Fibroblast of mammary gland (primary cell): ENCODE data around the gene TRAPPC10.
A peak's percentile ranks its signal among the peaks of the same experiment; 100 is the strongest.

Experiments used
- DNase-seq: peaks from one replicate; pipeline ENCODE4 v3.0.0-alpha.2; 2010; ENCODE audit warnings: low read depth
- H3K4me3 ChIP-seq: 2 replicates; pipeline ENCODE4 v1.5.1; 2011; ENCODE audit warnings: low read depth, mild to moderate bottlenecking, low read length, moderate library complexity; ENCODE audit not compliant: control insufficient read depth
- TF ChIP-seq, protein P1 (sequence below): conservative IDR thresholded peaks from 2 replicates; pipeline ENCODE4 v1.5.1; 2011; ENCODE audit warnings: low read depth, low read length, inconsistent platforms; ENCODE audit not compliant: control insufficient read depth, insufficient read depth

Gene TRAPPC10

GRCh38 chr21:44011123-44011522 is 986 bp upstream of the TRAPPC10 start:
- TF ChIP-seq, protein P1, sequence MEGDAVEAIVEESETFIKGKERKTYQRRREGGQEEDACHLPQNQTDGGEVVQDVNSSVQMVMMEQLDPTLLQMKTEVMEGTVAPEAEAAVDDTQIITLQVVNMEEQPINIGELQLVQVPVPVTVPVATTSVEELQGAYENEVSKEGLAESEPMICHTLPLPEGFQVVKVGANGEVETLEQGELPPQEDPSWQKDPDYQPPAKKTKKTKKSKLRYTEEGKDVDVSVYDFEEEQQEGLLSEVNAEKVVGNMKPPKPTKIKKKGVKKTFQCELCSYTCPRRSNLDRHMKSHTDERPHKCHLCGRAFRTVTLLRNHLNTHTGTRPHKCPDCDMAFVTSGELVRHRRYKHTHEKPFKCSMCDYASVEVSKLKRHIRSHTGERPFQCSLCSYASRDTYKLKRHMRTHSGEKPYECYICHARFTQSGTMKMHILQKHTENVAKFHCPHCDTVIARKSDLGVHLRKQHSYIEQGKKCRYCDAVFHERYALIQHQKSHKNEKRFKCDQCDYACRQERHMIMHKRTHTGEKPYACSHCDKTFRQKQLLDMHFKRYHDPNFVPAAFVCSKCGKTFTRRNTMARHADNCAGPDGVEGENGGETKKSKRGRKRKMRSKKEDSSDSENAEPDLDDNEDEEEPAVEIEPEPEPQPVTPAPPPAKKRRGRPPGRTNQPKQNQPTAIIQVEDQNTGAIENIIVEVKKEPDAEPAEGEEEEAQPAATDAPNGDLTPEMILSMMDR: no peak
- H3K4me3 ChIP-seq: peak overlapping the region; percentile 66
- DNase-seq: no peak

DNA sequence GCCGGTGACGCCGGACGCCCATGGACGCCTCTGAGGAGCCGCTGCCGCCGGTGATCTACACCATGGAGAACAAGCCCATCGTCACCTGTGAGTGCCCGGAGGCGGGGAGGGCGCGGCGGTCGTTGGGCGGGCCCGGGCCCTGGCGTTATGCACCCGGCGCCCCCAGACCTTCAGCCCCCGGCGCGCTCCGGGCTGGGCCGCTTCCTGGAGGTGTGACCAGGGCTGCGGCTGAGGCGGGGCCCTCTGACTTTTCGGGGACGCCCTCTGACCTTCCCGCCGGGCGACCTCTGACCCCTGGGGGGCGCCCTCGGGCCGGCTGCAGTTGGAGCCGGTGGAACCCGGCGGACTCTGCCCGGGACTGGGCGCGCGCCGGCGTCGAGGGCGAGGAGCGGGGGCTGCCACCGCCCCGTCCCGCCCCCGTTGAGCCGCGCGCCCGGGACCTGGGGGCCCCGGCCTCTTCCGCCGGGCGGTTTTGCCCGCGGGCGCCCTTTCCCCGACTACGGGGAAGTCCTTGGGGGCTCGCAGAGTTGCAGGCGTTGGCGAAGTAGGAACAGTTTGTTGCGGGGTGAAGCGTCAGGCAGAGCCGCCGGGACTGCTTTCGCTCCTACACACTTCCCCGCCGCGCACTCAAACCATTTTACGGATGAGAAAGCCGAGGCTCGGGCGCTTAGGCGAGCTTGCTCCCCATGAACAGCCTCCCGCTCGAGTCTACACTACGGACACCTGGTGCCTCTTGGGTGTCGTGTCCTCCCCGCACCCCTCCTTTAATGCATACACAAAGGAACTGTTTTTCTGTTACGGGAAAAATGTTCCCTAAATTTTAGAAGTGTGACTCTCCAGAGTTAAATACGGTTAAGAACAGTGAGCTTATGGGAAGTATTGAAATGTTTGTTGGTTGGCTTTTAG is 618 bp downstream of the TRAPPC10 start:
- peak overlapping the region; percentile 72 for H3K4me3 ChIP-seq
- no peak for DNase-seq
- TF ChIP-seq, protein P1: no peak

DNA sequence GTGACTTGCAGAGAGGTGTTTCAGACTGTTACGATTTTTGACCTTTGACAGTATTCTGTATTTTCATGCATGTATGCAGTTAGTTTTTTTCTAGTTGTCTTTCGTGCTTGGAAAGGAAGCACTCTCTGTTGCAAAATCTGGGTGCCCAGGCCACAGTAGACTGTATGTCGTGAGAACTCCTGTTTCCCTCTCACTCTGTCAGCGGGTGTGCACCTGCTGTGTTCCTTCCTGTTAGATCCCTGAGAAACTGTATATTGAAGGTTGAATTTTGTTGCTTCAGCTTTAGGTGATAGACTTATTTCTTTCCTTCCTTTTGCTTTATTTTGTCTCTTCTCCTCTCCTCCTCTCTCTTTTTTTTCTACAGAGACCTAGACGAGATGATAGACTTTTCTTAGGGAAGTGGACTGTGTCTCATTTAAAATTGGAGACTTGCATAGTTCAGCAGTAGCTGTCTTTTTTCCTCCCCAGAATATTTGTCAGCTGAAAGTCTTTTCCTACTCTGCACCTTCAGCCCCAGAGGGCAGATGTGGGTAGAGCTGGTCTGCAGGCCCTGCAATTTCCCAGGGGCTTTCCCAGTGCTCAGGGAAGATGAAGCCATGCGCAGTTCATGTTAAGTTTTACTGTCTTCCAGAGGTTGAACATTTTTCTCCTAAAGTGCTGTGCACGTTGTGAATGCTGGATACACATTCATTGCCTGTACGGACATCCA is 1.4 kb downstream of the TRAPPC10 start:
- peak overlapping the region; percentile 72 for H3K4me3 ChIP-seq
- DNase-seq: no peak
- TF ChIP-seq, protein P1: no peak

DNA sequence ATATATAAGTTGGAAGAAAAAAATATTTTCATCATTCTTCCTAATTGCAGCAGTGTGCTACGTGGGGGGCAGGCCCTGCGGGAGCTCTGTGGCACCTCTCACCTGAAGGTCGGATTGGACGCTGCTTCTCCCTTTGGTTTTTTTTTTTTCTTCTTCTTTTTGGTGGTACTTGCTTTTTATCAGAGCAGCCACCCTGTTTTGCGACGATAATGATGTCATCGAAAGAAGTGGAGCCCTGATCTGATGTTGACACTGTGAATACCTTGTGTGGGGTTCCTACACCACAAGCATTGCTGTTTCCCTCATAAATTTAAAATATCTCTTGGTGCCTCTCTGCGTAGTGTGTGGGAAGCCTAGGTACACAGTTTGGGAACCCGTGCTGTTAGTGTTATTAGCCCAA is 5.5 kb downstream of the TRAPPC10 start:
- H3K4me3 ChIP-seq: no peak overlapping the region
- TF ChIP-seq, protein P1: no peak
- no peak for DNase-seq

- no peak overlapping the region for H3K4me3 ChIP-seq
- TF ChIP-seq, protein P1: no peak
- no peak for DNase-seq
These were observed 6.0 kb downstream of the TRAPPC10 start for GRCh38 chr21:44018127-44018526.

DNA sequence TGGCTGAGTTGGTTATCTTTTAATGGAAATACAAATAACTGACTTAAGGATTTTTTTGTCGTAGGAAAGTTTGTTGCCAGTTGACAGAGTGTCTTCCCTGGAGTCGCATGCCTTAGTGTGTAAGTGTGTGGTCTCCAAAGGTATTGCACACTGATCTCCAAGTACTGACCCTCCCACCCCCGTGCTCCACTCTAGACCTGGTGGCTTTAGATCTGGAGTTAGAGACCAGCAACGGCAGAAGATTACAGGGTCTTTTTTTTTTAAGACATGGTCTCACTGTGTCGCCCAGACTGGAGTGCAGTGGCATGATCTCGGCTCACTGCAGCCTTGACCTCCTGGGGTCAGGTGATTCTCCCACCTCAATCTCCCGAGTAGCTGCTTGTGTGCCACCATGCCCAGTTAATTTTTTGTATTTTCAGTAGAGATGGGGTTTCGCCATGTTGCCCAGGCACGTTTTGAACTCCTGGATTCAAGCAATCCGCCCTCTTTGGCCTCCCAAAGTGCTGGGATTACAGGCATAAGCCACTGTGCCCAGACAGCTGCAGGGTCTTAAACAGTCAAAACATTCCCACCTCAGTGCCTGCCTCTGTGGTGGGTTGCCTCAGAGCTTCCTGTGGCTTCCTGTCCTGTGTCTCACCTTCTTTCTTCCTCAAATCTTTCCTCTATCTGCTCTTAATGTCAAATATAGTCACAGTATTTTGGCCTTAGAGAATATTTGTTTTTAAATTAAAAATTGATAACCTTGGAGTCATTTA is 6.9 kb downstream of the TRAPPC10 start:
- H3K4me3 ChIP-seq: no peak overlapping the region
- TF ChIP-seq, protein P1: no peak
- no peak for DNase-seq
